HS-27A (cell line): Measurements from ENCODE around the gene DLX4.

ENCODE experiments used
- DNase-seq: peaks from one replicate; pipeline ENCODE4 v3.0.0-alpha.2; 2012; ENCODE audit warnings: low read depth, missing footprints

The DLX4 gene

DNA sequence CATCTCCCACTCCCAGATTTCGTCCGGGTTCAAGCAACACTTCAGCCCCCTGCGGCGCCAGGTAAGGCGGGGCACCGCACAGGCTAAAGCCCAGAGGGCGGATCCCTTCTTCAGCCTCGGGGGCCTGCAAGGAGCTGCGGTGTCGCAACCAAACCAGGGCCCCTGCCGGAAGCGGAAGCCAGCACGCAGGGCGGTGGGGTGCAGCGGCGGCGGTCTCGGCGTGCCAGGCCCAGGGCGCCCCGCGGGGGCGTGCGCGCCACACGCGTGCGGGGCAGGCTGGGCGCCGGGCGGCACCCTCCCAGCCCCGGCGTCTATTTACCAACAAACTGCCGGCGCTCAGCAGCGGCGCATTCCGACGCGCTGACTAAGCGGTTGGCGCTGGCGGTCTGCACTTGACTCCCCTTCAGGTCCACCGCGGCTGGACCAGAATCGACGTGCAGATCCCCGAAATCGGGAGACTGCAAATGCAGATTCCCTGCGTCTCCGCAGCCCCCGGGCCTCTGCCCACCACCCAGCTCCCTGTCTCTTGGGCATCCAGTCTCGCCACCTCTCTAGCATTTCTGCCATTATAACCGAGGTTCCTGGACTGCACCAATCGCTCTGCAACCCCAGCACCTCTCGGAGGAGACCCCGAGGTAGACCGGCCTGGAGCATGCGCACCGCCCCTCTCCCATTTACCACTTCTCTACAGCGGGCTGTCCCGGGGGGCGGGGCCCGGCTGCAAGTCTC is 421 bp upstream of the DLX4 start:
- DNase-seq = peak; percentile 62

DNA sequence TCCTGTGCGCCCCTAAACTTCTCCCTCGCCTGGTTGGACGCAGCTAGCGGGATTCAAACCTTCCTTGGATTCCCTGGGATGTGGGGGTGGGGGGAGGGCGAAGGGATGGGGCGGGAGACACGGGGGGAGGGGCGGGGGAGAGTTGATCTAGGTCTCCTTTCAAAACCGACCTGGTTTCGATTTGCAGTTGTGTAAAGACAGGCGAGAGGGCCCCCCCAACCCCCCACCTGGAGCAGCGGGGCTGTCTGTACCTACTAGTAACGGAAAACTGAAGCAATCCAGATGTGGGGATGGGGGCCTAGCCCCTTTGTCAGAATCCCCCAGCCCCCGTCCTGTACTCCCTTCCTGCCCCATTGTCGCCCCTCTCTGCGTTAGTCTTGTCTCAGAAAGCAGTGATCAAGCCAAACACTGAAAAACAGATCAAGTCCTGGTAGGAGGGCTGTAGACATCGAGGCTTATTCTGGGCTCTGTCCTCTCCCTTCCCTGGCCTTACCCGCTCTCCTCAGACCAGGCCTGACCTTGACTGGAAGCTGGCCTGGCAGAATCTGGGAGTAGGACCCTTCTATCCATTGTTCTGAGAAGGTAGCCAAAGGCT is 902 bp downstream of the DLX4 start:
- no peak for DNase-seq

DNA sequence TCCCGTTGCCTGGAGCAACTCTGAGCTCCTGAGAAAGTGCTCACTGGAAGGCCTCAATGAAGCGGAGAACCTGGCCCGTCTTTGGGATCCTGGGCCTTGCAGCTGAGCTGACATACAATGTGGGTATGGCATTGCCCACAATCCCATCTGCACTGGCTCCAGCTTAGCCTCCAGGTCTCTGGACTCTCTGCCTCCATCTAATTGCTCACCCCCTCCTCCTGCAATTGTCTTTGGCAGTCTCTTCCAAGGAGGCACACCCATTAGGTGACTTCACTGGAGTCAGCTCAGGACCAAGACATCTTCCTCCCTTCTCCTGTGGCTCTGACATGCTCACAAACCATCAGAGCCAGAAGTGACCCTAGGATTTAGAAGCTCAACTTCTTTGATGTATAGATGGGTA is 1.5 kb downstream of the DLX4 start:
- DNase-seq = no peak

DNA sequence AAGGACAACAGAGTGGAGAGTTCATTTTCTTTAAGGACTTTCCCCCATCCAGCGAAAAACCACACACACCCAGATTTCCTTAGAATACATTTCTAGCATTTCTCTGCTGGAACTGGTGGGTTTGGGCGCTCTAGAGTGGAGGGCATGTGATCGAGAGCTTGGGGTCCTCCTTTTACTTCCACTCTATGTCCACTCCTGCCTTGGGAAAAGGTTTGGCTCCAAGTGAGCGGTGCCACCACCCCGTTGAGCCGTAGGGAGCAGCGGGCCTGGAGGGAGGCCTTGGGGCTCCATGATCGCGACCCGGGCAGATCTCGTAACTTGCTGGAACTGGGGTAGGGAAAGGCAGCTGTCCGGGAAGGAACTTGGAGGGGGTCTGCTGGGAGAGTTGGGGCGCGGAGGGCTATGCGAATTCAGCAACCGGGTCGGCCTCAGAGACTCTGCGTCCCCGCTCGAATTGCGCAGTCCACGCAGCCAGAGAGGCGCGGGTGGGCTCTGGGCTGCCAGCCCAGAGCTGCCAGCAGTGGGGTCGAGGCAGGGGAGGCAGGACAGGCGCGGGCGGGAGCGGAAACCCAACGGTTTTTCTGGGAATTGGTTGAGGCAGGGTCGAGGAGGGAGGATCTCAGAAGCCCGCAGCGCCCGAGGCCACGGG is 2.3 kb downstream of the DLX4 start:
- DNase-seq = no peak

DNA sequence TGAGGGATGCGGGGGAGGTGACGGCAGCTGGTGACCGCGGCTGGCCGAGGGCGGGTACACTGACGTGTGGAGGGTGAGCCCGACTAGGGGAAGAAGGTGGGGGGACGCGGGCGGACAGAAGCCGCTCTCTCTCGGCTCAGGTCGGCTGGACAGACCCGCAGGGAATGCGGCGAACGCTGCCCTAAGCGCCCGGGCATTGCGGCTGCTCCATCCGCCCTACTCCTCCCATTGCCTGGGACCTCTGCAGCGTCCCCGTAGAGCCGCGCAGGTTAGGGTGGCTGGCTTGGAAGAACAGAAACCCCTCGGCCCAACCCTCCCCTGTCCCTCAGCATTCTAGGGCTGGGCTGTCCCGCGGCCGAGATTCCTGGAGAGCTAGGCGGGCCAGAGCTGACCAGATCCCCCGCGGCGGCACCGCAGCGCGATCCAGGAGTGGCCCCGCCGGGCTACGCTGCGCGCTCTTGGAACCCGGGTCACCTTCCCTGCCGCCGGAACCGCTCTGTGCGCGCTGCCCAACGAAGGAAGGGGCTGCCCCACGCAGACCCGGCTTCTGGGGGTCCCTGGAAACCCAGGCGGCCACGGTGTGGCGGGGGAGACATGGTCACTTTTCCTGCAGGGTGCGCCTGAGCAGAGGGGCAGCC is 3.0 kb downstream of the DLX4 start:
- no peak for DNase-seq

DNA sequence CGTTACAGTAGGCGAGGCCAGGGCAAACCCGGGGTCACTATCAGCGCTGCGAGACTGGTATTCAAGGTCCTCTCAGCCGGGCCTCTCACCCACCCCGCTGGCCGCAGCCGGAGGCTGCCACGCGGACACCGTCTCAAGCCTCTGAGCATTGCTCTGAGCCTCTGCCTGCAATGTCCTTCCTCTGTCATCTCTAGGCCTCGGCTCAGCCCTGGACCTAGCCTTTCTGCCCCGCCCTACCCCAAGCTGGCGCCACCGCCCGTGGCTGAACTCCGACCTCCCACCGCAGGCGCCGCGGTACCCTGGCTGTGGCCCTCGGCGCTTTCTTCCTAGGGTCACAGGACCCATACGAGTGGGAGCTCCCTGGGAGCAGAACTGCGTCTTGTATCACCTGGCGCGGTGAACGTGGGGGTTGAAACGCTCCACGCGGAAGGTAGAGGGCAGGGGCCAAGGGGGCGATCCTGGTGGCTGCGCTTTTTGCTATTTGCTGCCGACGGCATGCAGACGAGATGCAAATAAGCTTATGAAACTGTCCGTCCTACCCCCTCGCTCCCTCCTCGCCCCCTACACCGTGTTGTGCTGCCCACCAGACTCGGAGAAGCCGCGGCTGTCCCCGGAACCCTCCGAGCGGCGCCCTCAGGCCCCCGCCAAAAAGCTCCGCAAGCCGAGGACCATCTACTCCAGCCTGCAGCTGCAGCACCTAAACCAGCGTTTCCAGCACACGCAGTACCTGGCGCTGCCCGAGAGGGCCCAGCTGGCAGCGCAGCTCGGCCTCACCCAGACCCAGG is 3.7 kb downstream of the DLX4 start:
- DNase-seq = no peak

DNA sequence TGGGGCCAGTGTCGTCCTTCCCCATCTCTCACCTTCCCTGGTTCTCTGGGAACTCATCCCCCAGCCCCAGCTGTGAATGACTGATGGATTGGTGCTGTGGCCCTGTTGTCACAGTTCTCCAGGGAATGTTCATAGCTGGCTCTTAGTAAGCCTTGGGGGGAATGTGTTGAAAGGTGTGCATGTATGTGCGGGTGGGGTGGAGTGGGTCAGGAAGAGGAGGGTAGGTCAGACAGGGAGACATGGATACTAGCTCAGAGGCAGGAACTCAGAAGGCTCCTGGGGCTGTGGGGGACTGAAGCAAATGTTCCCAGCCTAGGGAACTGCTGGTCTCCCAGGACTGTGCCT is 4.3 kb downstream of the DLX4 start:
- DNase-seq = no peak

DNA sequence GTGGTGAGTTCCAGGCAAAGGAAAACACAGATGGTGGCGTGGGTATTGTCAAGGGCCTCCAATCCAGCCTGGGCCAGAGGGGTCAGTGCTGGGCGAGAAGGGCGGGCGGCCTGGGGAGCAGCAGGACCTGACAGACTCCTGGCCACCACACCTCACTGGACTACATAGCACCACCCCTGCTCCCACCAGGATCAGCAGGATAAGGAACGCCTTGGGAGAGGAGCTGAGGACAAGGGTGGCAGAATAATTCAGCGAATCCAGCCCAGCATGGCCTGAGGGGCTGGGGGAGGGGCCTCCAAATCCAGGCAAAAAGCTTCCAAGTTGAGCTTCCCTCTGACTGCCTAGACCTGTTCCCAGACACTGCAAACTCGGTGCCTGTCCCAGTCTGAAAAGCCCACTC is 6.5 kb downstream of the DLX4 start:
- DNase-seq = no peak

DNA sequence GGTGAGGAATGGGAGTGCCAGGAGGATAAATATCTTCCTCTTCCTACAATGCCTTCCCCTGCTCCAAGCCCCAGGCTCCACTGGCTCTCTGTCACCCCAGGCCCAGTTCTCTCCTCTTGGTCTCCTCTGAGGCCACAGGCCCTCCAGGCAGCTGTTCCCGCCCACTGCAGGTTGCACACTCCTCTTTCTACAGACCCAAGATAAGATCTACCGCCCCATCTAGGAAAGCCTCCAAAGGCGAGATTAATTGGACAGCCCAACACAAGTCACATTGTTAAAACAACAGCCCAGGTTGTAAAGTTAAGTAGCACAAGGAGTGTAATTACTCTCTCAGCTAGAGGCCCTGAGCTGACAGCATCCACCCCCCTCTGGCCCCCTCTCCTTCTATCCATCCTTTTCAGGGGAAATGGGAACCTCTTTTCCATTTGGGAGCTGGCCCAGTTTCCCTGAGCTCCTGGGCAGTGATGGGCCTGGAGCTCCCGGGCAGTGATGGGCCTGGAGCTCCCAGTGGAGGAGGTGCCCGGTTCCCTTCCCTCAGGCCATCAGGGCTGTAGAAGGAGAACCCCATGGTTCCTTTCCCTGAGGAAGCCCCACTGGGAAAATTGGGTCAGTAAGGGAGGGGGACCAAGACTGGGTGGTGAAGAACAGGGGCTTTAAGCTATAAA is 7.3 kb downstream of the DLX4 start:
- no peak for DNase-seq

DNA sequence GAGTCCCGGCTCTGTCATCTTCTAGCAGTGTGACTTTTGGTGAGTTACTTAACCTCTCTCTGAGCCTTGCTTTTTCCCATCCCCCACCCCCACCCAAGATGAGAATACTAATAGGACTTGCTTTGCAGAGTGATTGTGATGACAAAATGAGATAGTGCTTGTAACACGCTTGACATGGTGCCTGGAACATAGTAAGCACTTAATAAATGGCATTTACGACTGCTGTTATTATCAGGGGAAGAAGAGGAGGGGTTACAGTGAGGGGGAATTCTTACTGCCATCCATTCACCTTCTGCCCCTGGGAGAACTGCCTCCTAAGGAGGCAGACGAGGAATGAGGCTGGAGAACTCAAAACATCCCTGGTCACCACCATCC is 7.8 kb downstream of the DLX4 start:
- DNase-seq = no peak

DNA sequence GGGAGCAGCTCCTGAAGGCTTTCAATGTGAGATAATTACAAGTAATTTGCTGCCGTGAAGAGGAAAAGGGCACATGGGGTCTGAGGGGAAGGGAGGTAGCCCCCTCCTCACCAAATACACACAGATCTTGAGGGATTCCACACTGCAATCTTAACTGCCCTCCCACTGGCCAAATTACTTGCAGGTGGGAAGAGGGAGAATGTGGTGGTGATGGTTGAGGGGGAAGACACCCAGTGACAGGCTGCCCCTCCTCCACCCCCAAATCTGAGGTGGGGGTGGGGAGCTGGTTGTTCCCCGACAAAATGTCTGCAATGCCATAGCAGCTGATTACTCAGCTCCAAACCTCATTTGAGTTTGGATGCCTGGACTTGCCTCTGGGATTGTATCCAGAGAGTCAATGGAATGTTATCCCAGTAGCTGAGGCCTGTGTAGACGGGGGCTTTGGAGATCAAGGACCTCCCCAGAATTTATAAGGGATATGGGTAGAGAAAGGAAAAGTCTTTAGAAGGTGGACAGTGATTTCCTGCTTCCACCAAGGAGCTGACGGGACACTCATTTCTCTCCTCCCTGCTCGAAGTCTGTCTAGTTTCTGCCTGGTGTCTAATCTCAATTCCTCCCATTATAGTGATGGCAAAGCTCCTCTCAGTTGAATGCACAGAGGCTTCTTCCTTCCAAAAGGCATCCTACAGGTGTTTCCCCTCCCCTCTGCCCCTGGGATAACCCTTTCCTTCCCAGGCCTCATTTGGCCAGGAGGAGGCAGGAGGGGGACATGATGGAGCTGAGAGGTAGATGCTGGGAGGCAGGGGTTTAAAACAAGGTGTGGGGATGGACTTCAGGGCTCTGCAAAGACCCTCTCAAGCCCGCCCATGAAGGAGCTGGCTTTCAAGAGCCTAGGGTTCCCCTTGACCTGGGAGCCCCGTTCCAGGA is 8.7 kb downstream of the DLX4 start:
- DNase-seq = no peak

DNA sequence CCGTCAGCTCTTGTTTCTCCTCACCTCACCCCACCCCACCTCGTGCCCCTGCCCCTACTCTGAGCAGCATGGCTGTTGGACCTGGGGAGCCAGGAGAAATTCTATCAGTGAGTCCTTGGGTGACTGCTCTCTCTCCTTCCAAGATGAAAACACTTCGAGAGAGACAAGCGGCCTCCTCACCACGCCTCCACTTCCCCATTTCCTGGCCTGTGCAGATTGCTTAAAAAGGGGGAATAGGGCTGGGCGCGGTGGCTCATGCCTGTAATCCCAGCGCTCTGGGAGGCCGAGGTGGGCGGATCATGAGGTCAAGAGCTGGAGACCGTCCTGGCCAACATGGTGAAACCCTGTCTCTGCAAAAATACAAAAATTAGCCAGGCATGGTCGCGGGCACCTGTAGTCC is 9.5 kb downstream of the DLX4 start:
- no peak for DNase-seq

DNA sequence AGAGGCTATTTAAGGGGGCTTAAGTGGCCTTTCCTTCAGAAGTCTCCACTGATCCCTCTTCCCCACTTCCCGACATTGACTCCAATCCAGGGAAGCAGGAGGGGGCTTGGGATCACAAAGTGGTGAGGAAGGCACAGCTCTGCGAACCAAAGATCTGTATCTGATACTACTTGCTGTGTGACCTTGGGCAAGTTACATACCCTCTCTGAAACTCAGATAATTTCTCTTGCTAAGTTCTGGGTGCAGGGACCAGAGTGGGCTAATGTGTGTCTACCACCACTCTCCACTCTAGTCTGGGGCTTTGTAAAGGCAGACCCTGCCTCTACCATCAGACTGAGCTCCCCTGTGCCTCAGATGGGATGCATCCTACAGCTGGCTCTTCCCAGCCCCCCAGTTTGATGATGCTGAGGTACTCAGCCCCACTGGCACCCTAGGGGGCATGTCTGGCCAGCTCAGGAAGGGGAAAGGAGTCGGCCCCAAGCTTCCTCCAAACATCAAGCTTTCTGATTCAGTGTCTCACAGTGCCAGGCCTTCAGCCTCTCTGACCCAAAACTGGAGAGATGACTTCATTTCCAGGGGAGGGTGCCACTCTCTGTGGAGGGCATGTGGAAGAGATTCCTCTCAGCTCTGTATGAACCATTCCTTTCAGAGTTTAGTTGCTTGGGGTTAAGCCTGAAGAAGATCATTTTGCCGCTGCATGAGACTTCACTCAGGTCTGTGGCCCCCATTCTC is 10.9 kb downstream of the DLX4 start:
- no peak for DNase-seq

DNA sequence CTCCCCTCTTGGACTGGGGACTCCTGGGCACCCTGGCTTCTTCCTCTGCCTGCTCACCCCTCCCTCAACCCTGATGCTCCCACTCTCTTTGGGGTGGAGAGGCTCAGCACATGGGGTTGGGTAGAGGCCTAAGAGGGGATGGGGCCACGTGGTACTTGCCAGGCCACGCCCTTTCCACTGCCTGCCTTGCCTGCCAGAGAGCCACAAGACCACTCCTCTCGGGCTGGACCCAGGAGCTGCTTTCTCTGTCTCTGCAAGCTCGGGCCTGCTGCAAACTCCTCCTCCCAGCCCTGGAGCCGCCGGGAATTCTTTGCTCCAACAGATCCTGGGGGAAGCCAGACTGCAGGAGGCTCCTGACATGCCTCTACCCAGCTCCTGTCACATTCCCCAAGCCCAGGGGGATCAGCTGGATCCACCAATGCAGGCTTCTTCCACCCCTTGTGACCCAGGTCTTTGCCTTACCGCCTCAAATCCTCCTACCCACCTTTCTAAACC is 11.8 kb downstream of the DLX4 start:
- no peak for DNase-seq

DNA sequence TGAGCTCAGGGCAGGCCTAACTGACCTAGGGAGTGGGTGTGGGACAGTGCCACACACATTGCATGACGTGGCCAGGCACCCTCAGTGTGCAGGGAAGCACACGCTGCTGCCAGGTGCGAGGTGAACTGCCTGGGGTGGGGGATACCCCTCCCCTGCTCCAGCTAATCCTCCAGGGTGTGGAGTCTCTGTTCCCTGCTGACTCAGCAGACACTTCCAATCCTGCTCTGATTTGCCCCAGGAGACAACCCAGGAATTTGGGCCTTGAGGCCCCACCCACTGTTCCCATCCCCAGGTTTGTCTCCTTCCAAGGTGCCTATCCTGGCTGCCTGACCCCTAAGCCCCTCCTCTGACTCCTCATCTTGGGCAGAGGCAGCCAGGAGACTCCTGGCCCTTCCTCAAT is 15.3 kb downstream of the DLX4 start:
- DNase-seq = no peak

DNA sequence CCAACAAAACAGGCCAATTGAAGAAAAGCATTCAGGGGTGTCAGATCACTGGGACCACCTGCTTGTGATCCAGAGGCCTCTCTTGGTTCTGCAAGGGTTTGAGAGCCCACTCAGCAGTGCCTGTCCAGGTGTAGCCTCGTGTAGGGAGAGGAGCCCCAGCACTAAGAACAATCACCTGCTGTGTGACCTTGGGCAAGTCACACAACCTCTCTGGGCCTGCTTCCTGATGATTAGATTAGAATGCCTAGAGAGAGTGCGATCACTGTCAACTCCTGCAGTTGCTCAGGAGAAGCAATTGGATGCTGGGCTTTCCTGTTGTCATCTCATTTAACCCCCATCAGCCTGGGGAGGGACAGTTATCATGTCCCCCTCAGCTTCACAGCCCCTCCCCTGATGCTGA is 15.8 kb downstream of the DLX4 start:
- DNase-seq = no peak

DNA sequence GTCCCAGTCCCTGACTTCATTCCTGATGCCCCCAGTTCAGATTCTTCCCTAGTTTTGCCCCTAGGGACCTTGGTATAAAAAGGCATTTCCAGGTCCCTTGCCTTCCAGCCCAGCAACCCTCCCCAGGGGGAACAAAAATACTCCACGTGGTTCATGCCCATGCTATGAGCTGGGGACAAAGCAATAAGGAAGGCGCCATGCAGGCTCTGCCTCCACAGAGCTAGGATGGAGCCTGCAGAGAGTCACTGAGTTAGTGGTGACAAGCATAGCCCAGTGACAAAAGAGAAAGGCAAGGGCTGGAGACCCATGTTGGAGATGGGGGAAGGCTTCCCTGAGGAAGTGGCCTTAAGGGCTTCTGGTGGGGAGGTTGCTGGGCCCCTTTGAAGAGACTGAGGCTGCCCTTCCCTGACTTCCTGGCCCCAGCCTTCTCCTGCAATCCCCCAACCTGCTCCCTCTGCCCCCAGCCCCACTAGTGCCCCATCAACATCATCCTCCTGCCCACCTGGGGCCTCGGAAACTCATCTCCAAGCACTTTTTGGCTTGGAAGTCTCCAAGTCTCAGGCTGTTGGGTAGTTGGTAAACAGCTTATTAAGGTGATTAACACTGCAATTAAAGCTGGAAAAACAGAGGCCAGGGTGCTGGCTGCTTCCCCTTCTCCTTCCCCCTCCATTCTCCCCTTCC is 16.5 kb downstream of the DLX4 start:
- DNase-seq = no peak

DNA sequence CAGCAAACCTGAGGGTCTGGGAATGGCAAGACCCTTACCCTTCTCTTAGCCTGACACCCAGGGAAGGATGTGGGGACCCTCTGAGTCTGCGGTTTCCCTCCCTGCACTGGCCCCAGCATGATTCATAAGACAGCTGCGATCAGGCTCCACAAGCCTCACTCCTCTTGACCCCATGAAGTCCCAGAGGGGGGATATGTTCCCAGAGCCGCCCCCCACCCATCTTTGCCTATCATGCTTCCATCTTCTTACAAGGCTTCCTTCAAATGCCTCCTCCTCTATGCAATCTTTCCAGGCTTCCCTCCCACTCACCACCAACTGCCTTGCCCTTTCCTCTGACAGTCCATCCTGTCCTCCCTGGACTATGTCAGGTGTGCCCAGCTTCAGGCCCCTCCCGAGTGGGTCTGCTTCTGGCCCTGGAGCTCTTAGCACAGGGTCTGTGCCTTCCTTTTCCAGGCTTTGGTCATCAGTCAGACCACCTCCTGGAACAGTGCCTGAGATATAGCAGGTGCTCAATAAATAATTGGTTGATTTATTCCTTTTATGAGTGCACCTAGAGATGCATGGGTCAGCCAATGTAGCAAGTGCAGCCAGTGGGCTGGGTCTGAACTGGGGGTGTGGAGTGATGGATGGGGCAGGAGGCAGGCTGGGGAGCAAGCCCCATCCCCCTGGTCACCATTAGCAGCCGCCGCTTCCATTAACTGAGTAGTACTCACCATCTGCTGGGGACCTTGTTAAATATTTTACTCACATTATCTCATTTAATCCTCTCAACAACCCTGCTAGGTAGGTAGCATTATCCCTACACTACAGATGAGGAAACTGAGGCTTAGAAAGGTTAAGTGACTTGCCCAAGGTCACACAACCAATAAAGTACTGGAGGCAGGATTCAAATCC is 17.7 kb downstream of the DLX4 start:
- DNase-seq = no peak

DNA sequence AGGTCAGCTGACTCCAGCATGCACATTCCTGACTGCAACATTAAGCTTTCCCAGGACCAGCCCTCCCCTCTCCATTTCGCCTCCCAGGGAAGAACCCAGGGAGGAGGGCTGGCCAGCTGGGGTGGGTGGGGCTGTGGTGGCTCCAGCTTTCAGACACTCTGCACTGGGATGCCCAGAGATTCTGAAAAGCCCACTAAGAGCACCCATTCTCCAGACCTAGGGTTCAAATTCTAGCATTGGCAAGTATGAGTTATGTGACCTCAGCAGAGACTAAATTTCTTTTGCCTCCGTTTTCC is 18.2 kb downstream of the DLX4 start:
- no peak for DNase-seq
